Measurements from ENCODE around the gene TAL1. TPM values are rescaled to one million over a fixed set of nuclear protein-coding genes. Genes with fewer than 3 reads are reported as not detected.

The TAL1 gene
- total RNA-seq, 1 experiment from 2014 or later = not detected

- DNase-seq (ENCODE audit: low read depth) = no peak
These were observed 42.9 kb downstream of the TAL1 start for GRCh38 chr1:47188791-47189785.

- DNase-seq (ENCODE audit: low read depth) = no peak
These were observed 44.1 kb downstream of the TAL1 start for GRCh38 chr1:47187926-47188250.

GRCh38 chr1:47187231-47187925, 44.6 kb downstream of the TAL1 start:
- DNase-seq (ENCODE audit: low read depth) = no peak

GRCh38 chr1:47186267-47187185, 45.5 kb downstream of the TAL1 start:
- DNase-seq (ENCODE audit: low read depth) = no peak

GRCh38 chr1:47184822-47185677, 47.0 kb downstream of the TAL1 start:
- DNase-seq (ENCODE audit: low read depth) = no peak

GRCh38 chr1:47184090-47184821, 47.8 kb downstream of the TAL1 start:
- no peak for DNase-seq (ENCODE audit: low read depth)

GRCh38 chr1:47183308-47184089, 48.5 kb downstream of the TAL1 start:
- no peak for DNase-seq (ENCODE audit: low read depth)

- DNase-seq (ENCODE audit: low read depth) = no peak
These were observed 49.3 kb downstream of the TAL1 start for GRCh38 chr1:47182676-47183235.

GRCh38 chr1:47181955-47182675, 49.9 kb downstream of the TAL1 start:
- peak; percentile 60 for DNase-seq (ENCODE audit: low read depth)

GRCh38 chr1:47181095-47181954, 50.7 kb downstream of the TAL1 start:
- DNase-seq (ENCODE audit: low read depth) = no peak

GRCh38 chr1:47180603-47181094, 51.4 kb downstream of the TAL1 start:
- DNase-seq (ENCODE audit: low read depth) = no peak

GRCh38 chr1:47179988-47180563, 51.9 kb downstream of the TAL1 start:
- no peak for DNase-seq (ENCODE audit: low read depth)

GRCh38 chr1:47179017-47179987, 52.7 kb downstream of the TAL1 start:
- DNase-seq (ENCODE audit: low read depth) = peak; percentile 88

- no peak for DNase-seq (ENCODE audit: low read depth)
These were observed 53.4 kb downstream of the TAL1 start for GRCh38 chr1:47178654-47179016.

GRCh38 chr1:47178020-47178419, 54.0 kb downstream of the TAL1 start:
- no peak for DNase-seq (ENCODE audit: low read depth)

All from RPMI7951 (cell line).